ENCODE measurements around the gene S100A2. TPM values are rescaled to one million over a fixed set of nuclear protein-coding genes. Genes with fewer than 3 reads are reported as not detected.
"Not testable (repeated sequence)": the region's sequence is repeated elsewhere in the genome, so short reads cannot be mapped to it uniquely, and the experiment has no call there.

S100A2 gene
- total RNA-seq, 6 experiments from 2014 or later, result 7.4 to 12.5 (median 10.4) TPM

DNA sequence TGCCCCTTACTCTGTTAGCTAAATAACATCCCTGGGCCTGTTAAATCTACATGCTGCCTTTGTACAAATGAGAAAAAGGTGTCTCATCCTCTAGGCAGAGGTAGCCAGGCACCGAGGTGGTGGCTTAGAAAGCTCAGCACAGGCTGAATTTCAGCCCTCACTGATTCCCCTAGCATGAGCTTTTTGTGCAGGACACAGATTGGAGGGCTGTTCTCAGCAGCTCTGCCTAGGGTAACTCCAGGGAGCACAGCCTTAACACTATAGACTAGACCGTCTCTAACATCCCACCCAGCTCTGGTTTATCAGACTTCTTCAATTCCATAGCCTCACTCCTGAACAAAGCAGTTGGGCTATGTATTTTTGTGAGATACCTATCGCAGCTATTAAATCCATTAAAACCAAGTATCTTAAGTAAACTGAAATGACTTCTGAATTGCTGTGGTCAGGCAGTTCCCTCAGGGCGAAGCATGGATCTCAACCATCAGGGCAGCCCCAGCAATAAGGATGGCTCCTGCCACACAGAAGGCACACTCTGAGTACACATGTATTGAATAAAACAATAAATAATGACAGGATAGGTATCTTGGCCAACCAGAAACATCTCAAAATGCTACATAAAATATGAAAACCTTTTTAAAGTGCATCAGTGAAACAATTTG lies 44.7 kb downstream of the S100A2 start:
- peak overlapping the region; percentile 16; the same call in 1 of the 2 replicates for H3K27ac Mint-ChIP-seq
- TF ChIP-seq, protein P1, sequence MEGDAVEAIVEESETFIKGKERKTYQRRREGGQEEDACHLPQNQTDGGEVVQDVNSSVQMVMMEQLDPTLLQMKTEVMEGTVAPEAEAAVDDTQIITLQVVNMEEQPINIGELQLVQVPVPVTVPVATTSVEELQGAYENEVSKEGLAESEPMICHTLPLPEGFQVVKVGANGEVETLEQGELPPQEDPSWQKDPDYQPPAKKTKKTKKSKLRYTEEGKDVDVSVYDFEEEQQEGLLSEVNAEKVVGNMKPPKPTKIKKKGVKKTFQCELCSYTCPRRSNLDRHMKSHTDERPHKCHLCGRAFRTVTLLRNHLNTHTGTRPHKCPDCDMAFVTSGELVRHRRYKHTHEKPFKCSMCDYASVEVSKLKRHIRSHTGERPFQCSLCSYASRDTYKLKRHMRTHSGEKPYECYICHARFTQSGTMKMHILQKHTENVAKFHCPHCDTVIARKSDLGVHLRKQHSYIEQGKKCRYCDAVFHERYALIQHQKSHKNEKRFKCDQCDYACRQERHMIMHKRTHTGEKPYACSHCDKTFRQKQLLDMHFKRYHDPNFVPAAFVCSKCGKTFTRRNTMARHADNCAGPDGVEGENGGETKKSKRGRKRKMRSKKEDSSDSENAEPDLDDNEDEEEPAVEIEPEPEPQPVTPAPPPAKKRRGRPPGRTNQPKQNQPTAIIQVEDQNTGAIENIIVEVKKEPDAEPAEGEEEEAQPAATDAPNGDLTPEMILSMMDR (IDR thresholded peaks at IDR 0.05), result no peak
- no peak overlapping the region for H3K4me3 Mint-ChIP-seq
- no peak for DNase-seq
- H3K4me1 Mint-ChIP-seq (ENCODE audit: low read depth), result peaks cover 35% of the 10 kb centered on the region
- no peaks in the 10 kb centered on the region for H3K36me3 Mint-ChIP-seq (ENCODE audit: low read depth)
- H3K27me3 Mint-ChIP-seq (ENCODE audit: insufficient read depth), result peaks cover 3% of the 10 kb centered on the region; the same call in 1 of the 2 replicates
- no peaks in the 10 kb centered on the region for H3K9me3 Mint-ChIP-seq

DNA sequence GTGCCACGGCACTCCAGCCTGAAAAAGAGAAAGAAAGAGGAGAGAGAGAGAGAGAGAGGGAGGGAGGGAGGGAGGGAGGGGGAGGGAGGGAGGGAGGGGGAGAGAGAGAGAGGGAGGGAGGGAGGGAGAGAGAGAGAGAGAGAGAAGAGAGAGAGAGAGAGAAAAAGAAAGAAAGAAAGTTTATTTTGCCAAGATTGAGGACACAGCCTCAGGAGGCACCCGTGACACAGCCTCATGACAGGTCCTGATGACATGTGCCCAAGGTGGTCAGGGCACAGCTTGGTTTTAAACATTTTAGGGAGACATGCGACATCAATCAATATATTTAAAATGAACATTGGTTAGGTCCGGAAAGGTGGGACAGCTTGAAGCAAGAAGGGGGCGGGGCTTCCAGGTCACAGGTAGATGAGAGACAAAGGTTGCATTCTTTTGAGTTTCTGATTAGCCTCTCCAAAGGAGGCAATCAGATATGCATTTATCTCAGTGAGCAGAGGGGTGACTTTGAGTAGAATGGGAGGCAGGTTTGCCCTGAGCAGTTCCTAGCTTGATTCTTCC lies 45.4 kb downstream of the S100A2 start:
- DNase-seq; H3K36me3 Mint-ChIP-seq (ENCODE audit: low read depth); H3K4me3 Mint-ChIP-seq; H3K27ac Mint-ChIP-seq; H3K9me3 Mint-ChIP-seq; H3K27me3 Mint-ChIP-seq (ENCODE audit: insufficient read depth): not testable (repeated sequence)
- H3K4me1 Mint-ChIP-seq (ENCODE audit: low read depth), result peaks cover 30% of the 10 kb centered on the region

DNA sequence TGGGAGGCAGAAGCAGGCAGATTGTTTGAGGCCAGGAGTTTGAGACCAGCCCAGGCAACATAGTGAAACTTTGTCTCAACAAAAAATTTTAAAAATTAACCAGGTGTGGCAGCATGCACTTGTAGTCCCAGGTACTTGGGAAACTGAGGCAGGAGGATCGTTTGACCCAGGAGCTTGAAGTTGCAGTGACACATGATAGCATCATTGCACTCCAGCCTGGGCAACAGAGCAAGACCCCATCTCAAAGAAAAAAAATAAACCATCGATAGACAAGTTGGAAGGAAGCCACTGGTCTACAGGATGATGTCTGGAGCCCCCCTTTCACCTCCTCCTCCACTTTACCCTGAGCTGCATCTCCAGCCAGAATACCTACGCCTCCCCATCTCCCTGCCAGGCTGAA lies 46.4 kb downstream of the S100A2 start:
- H3K9me3 Mint-ChIP-seq, result no peaks in the 10 kb centered on the region
- no peak for DNase-seq
- peaks cover 3% of the 10 kb centered on the region; the same call in 1 of the 2 replicates for H3K27me3 Mint-ChIP-seq (ENCODE audit: insufficient read depth)
- H3K36me3 Mint-ChIP-seq (ENCODE audit: low read depth), result no peaks in the 10 kb centered on the region
- H3K4me3 Mint-ChIP-seq, result no peak overlapping the region
- no peak overlapping the region for H3K27ac Mint-ChIP-seq
- H3K4me1 Mint-ChIP-seq (ENCODE audit: low read depth), result peaks cover 26% of the 10 kb centered on the region
- TF ChIP-seq, protein P1 (IDR thresholded peaks at IDR 0.05), result no peak

DNA sequence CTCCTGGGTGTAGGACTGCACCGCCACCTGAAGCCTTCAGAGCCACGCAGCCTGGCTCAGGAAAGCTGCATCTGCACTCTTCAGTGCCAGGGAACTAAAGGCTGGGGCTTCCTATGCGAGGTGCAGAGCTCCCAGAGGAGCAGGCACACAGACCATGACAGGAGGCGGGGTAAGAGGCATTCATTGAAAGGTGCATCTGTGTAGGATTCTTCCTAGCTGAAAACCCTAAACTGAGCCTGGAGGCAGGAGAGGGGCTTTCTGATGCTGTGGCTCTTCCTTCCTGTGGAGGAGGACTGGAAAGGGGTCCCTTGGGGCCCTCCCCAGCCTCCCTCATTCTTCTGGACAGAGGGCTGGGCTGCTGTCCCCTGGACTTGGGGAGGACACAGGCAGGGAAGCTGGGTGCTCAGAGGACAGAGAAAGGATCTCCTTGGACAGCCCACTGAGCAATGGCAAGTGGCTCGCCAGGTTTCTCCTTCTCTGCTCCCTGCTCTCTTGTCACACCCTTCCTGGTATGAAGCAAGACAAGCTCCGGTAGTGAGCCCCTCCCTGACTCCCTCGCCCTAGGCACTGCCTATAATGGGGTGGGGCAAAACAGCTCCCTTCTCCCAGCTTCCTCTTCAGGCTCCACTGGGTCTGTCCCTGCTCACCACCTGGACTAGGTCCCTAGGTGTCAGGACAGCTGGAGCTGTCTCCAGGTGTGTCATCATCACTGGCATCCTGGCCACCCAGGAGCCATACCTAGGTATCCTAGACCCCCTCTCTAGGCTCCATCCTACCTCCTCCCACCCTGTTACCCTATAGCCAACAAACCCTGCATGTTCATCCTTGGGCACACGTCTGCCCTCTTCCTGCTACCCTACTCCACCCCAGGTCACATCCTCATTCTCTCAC lies 49.9 kb downstream of the S100A2 start:
- Mint-ChIP-seq H3K4me1 (ENCODE audit: low read depth) (peaks cover 32% of the 10 kb centered on the region), H3K27me3 (ENCODE audit: insufficient read depth) (peaks cover 3% of the 10 kb centered on the region; the same call in 1 of the 2 replicates), H3K27ac (no peak overlapping the region), H3K4me3 (no peak overlapping the region), H3K36me3 (ENCODE audit: low read depth) (no peaks in the 10 kb centered on the region), H3K9me3 (no peaks in the 10 kb centered on the region)
- TF ChIP-seq, protein P1 (IDR thresholded peaks at IDR 0.05), result no peak
- DNase-seq, result no peak

DNA sequence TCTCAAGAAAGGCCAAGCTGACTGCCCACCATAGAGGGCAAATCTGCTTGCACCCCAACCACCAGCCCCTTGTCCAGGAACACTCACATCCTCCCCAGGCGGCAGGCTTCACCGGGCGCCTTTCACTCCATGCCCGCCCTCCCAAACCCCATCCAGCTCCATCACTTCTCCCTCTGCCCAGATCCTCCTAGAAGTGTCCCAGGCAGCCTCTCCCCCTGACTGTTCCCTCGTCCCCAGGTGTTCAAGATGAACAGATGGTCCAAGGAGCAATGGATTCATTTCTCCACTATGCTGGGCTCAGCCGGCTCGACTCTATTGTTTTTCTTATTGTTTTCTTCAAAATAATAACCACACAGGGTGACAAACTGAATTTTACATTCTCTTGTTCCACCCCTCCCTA lies 52.0 kb downstream of the S100A2 start:
- TF ChIP-seq, protein P1 (IDR thresholded peaks at IDR 0.05), result no peak
- no peak overlapping the region for H3K27ac Mint-ChIP-seq
- peaks cover 41% of the 10 kb centered on the region for H3K4me1 Mint-ChIP-seq (ENCODE audit: low read depth)
- no peaks in the 10 kb centered on the region for H3K36me3 Mint-ChIP-seq (ENCODE audit: low read depth)
- no peaks in the 10 kb centered on the region for H3K9me3 Mint-ChIP-seq
- peaks cover 5% of the 10 kb centered on the region for H3K27me3 Mint-ChIP-seq (ENCODE audit: insufficient read depth)
- DNase-seq, result no peak
- H3K4me3 Mint-ChIP-seq, result no peak overlapping the region

Data from HFFc6 (cell line).